Kidney (tissue), 14 donors: Measurements from ENCODE around the gene KANSL2. TPM values are rescaled to one million over a fixed set of nuclear protein-coding genes. Genes with fewer than 3 reads are reported as not detected.
A peak's percentile ranks its signal among the peaks of the same experiment; 100 is the strongest.

Source experiments
- DNase-seq, 5 donors: peaks; one replicate each; pipeline ENCODE4 v3.0.0-alpha.2; 2013 to 2020
- FAIRE-seq: peaks from 2 replicates; lab custom pipeline; 2012; peaks lifted over from hg19 to GRCh38; lab: Jason Lieb, UNC
- H3K27ac ChIP-seq, 2 donors: one replicate each; pipeline ENCODE4 v1.7.0; 2013; ENCODE audit warnings: low read depth in 2 of 2, low read length in 2 of 2, inconsistent platforms in 1 of 2
- H3K27me3 ChIP-seq: one replicate; pipeline ENCODE4 v1.7.1; 2013; ENCODE audit warnings: low read length, inconsistent platforms; ENCODE audit not compliant: control insufficient read depth, insufficient read depth
- H3K36me3 ChIP-seq, 3 donors: one replicate each; pipeline versions ENCODE4 v1.7.0 to v1.7.1; 2013; ENCODE audit warnings: low read length in 3 of 3, control low read depth in 1 of 3, inconsistent platforms in 1 of 3; ENCODE audit not compliant: insufficient read depth in 3 of 3, control insufficient read depth in 2 of 3
- H3K4me1 ChIP-seq, 3 donors: one replicate each; pipeline versions ENCODE4 v1.7.0 to v1.7.1; 2013; ENCODE audit warnings: low read length in 3 of 3, inconsistent platforms in 1 of 3, low read depth in 1 of 3; ENCODE audit not compliant: control insufficient read depth in 2 of 3, insufficient read depth in 2 of 3
- H3K4me3 ChIP-seq, 3 donors: one replicate each; pipeline versions ENCODE4 v1.7.0 to v1.8.1; 2013; ENCODE audit warnings: low read length in 3 of 3, control low read depth in 1 of 3, inconsistent platforms in 1 of 3
- H3K9ac ChIP-seq, 3 donors: one replicate each; pipeline versions ENCODE4 v1.7.0 to v1.7.1; 2013; ENCODE audit warnings: low read length in 3 of 3, control low read depth in 1 of 3, inconsistent platforms in 1 of 3
- H3K9me3 ChIP-seq, 3 donors: one replicate each; pipeline versions ENCODE4 v1.7.0 to v1.7.1; 2013; ENCODE audit warnings: low read length in 3 of 3, control low read depth in 1 of 3, inconsistent platforms in 1 of 3; ENCODE audit not compliant: control insufficient read depth in 2 of 3, insufficient read depth in 1 of 3
- intact Hi-C: fragments of 100-400 bp; cut with DNase I; formaldehyde crosslinking; loops from one replicate; pipeline ENCODE4 v1.11.1; 2022
- polyA plus RNA-seq: library from polyadenylated mRNA; stranded (reverse); fragments of 350-450 nt; fragmentation: Illumina TruSeq; extraction: RNeasy Lipid Tissue Mini Kit (QIAGEN cat#74804); gene quantifications from one replicate; pipeline ENCODE4 v1.2.3, GENCODE V29; 2014; ENCODE audit warnings: low read depth, low replicate concordance; ENCODE audit not compliant: insufficient read depth
- total RNA-seq: library from RNA; stranded (reverse); fragmentation: NEBNext Ultra II Directional; extraction: Animal tissue kit (Norgen Biotek cat#: 25700); gene quantifications from one replicate; pipeline ENCODE4 v1.2.1, GENCODE V29; 2021
- TF ChIP-seq, protein P1 (sequence below): IDR thresholded peaks from 3 replicates; pipeline ENCODE4 v1.5.1; 2012; ENCODE audit warnings: mild to moderate bottlenecking, moderate library complexity, borderline replicate concordance; ENCODE audit not compliant: insufficient read depth; ENCODE audit errors: extremely low read depth
- donor health status: control.
- donor health status: control.
- donor health status: control.
- donor health status: control.
- donor health status: control.
- donor health status: DM: yes; HTN: yes; CAD: no.
- donor health status: Normal renal cell carcinoma (clear cell type).

Gene KANSL2
- total and polyA plus RNA-seq, 2 donors from 2014 or later = 24.6 to 32.2 TPM

DNA sequence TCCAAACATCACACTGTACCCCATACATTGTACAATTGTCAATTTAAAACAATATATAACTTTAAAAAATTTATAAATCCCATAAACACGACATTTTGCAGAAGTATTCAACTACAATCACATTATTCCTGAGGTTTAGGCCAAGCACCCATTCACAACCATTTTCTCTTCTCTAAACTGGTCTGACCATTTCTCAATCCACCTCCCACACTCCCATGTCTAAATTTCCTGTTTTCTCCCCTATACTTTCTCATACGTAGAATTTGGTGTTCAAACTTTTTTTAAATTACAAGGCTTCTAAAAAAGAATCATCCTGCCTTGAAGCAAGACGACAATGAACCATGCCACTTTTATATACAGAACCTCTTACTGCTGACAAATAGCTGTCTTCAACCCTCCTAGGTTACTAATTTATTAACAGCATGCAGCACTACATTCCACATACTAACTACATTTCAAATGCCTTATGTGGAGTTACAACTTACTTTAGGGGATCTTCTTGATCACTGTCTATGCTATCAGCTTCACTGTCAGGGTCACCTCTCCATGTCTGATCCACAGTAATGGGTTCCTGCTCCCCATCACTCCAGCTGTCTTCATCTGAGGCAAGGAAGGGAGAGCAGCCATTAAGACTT is 3.4 kb downstream of the KANSL2 start:
- peak overlapping the region in 2 of 3 donors; percentile 14 to 33 for H3K4me3 ChIP-seq
- TF ChIP-seq, protein P1, sequence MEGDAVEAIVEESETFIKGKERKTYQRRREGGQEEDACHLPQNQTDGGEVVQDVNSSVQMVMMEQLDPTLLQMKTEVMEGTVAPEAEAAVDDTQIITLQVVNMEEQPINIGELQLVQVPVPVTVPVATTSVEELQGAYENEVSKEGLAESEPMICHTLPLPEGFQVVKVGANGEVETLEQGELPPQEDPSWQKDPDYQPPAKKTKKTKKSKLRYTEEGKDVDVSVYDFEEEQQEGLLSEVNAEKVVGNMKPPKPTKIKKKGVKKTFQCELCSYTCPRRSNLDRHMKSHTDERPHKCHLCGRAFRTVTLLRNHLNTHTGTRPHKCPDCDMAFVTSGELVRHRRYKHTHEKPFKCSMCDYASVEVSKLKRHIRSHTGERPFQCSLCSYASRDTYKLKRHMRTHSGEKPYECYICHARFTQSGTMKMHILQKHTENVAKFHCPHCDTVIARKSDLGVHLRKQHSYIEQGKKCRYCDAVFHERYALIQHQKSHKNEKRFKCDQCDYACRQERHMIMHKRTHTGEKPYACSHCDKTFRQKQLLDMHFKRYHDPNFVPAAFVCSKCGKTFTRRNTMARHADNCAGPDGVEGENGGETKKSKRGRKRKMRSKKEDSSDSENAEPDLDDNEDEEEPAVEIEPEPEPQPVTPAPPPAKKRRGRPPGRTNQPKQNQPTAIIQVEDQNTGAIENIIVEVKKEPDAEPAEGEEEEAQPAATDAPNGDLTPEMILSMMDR = no peak

DNA sequence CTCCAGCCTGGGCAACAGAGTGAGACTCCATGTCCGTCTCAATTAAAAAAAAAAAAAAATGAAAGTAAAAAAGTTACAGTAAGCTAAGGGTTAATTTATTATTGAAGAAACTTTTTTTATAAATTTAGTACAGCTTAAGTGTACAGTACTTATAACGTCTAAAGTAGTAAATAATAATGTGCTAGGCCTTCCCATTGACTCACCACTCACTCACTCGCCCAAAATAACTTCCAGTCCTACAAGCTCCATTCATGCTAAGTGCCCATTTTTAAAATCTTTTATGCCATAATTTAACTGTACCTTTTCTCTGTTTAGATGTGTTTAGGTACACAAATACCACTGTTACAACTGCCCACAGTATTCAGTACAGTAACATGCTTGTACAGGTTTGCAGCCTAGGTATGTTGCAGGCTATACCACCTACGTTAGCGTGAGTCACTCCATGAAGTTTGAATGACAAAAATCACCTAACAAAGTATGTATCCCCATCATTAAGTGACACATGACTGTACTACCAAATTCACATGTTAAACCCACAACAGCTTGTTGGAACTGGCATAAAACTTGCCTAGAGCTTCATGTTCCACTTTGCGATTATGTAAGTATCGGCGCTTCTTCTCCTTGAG is 10.7 kb downstream of the KANSL2 start:
- no peak for FAIRE-seq

More for the DNA sequence above, 3.4 kb downstream of the KANSL2 start:
- H3K4me1 ChIP-seq = peaks cover 0 to 21% (median 15%) of the 10 kb centered on the region in 3 donors
- intact Hi-C loops = no loop called here
- FAIRE-seq (no peak), DNase-seq (no peak)
- peaks cover 2 to 14% (median 5%) of the 10 kb centered on the region in 3 donors for H3K36me3 ChIP-seq
- no peaks in the 10 kb centered on the region for H3K27me3 ChIP-seq
- no peaks in the 10 kb centered on the region for H3K9me3 ChIP-seq
- H3K9ac ChIP-seq = no peak overlapping the region
- H3K27ac ChIP-seq = no peak overlapping the region

DNA sequence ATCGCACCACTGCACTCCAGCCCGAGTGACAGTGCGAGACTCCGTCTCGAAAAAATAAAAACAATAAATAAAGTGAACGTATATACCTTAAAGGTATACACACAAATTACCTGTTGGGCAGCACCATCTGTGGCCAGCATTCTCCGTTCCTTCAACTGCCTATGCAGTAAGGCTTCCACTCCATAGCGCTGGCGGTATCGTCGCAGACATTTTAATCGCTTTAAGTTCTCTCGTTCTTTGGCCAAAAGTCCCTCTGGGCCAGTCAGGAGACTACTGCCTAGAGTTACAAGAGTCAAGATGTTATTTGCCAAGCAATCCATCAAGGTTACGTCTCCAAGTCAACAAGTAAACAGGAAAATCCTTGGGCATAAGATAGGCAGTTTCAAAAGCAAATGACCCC is 13.0 kb downstream of the KANSL2 start:
- H3K4me3 ChIP-seq = no peak overlapping the region
- no peaks in the 10 kb centered on the region for H3K4me1 ChIP-seq
- no peaks in the 10 kb centered on the region for H3K9me3 ChIP-seq
- DNase-seq (no peak), FAIRE-seq (no peak)
- H3K27me3 ChIP-seq = no peaks in the 10 kb centered on the region
- H3K9ac ChIP-seq = no peak overlapping the region
- peaks cover 10 to 45% (median 36%) of the 10 kb centered on the region in 3 donors for H3K36me3 ChIP-seq
- intact Hi-C loops = no loop called here
- TF ChIP-seq, protein P1 = no peak
- H3K27ac ChIP-seq = no peak overlapping the region

More for the DNA sequence above, 10.7 kb downstream of the KANSL2 start:
- Histone ChIP-seq H3K36me3 (peaks cover 8 to 45% (median 32%) of the 10 kb centered on the region in 3 donors), H3K4me3 (no peak overlapping the region), H3K4me1 (no peaks in the 10 kb centered on the region), H3K9me3 (no peaks in the 10 kb centered on the region), H3K9ac (no peak overlapping the region), H3K27ac (no peak overlapping the region), H3K27me3 (no peaks in the 10 kb centered on the region)
- intact Hi-C loops = no loop called here
- TF ChIP-seq, protein P1 = no peak
- no peak for DNase-seq
